Measurements from ENCODE around the gene SLC9A4. TPM values are rescaled to one million over a fixed set of nuclear protein-coding genes. Genes with fewer than 3 reads are reported as not detected.
"Not testable (repeated sequence)": the region's sequence is repeated elsewhere in the genome, so short reads cannot be mapped to it uniquely, and the experiment has no call there.

Gene SLC9A4
- total RNA-seq, 1 experiment from 2014 or later, result 0.07 TPM

DNA sequence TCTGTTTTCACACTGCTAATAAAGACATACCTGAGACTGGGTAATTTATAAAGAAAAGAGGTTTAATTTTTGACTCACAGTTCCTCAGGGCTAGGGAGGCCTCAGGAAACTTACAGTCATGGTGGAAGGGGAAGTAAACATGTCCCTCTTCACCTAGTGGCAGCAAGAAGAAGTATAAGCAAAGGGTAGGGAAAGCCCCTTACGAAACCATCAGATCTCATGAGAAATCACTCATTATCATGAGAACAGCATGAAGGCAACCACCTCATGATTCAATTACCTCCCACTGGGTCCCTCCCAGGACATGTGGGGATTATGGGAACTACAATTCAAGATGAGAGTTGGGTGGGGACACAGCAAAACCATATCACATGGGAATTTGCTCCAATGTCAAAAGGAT lies 89.5 kb downstream of the SLC9A4 start:
- RAD21 ChIA-PET (ENCODE audit: low non-redundant PET in 1 of 2, low total read pairs in 2 of 2, uncharacterized antibody in 2 of 2, unreplicated experiment in 2 of 2); BruUV-seq (replicated peaks); H3K9me3 ChIP-seq (ENCODE audit: control insufficient read depth in 1 of 2, insufficient read depth in 1 of 2, low read depth in 1 of 2, low read length in 2 of 2); H4K20me1 ChIP-seq (ENCODE audit: insufficient read depth); intact Hi-C loops (cut with micrococcal nuclease); H3K27me3 ChIP-seq (ENCODE audit: insufficient read depth, low read length); H3K79me2 ChIP-seq (ENCODE audit: insufficient read depth, low read length); H3K36me3 ChIP-seq (ENCODE audit: control insufficient read depth in 1 of 2, insufficient read depth in 2 of 2, low read length in 2 of 2); H3K9ac ChIP-seq (ENCODE audit: low read length); H2AFZ ChIP-seq (ENCODE audit: low read depth, low read length, poor library complexity, severe bottlenecking); H3K4me3 ChIP-seq (replicated peaks in 1 of 2; ENCODE audit: low read depth in 1 of 2, low read length in 2 of 2); DNase-seq (ENCODE audit: low read depth, low spot score); ATAC-seq; H3K4me2 ChIP-seq (ENCODE audit: low read length); H3K27ac ChIP-seq (ENCODE audit: low read depth, low read length); POLR2A ChIA-PET; CTCF ChIA-PET; H3K4me1 ChIP-seq (ENCODE audit: control insufficient read depth in 1 of 2, insufficient read depth in 2 of 2, low read length in 2 of 2); H3K9me2 ChIP-seq (ENCODE audit: insufficient read depth): not testable (repeated sequence)

GRCh38 chr2:102575888-102576287 lies 102.9 kb downstream of the SLC9A4 start:
- Histone ChIP-seq H4K20me1 (ENCODE audit: insufficient read depth) (no peaks in the 10 kb centered on the region), H2AFZ (ENCODE audit: low read depth, low read length, poor library complexity, severe bottlenecking) (no peak overlapping the region), H3K9ac (ENCODE audit: low read length) (no peak overlapping the region), H3K4me3 (replicated peaks in 1 of 2; ENCODE audit: low read depth in 1 of 2, low read length in 2 of 2) (no peak overlapping the region), H3K36me3 (ENCODE audit: control insufficient read depth in 1 of 2, insufficient read depth in 2 of 2, low read length in 2 of 2) (no peaks in the 10 kb centered on the region), H3K27me3 (ENCODE audit: insufficient read depth, low read length) (no peaks in the 10 kb centered on the region), H3K27ac (ENCODE audit: low read depth, low read length) (no peak overlapping the region), H3K4me1 (ENCODE audit: control insufficient read depth in 1 of 2, insufficient read depth in 2 of 2, low read length in 2 of 2) (no peaks in the 10 kb centered on the region), H3K4me2 (ENCODE audit: low read length) (no peak overlapping the region), H3K9me3 (ENCODE audit: control insufficient read depth in 1 of 2, insufficient read depth in 1 of 2, low read depth in 1 of 2, low read length in 2 of 2) (no peaks in the 10 kb centered on the region), H3K9me2 (ENCODE audit: insufficient read depth) (no peaks in the 10 kb centered on the region), H3K79me2 (ENCODE audit: insufficient read depth, low read length) (no peaks in the 10 kb centered on the region)
- CTCF ChIA-PET, result no interaction called here
- ATAC-seq (no peak), DNase-seq (ENCODE audit: low read depth, low spot score) (no peak)
- RAD21 ChIA-PET (ENCODE audit: low non-redundant PET in 1 of 2, low total read pairs in 2 of 2, uncharacterized antibody in 2 of 2, unreplicated experiment in 2 of 2), result no interaction called here
- intact Hi-C loops (cut with micrococcal nuclease), result no loop called here
- POLR2A ChIA-PET, result no interaction called here
- TF ChIP-seq ZNF274 (IDR thresholded peaks at IDR 0.05; ENCODE audit: low read depth, low read length) (no peak), CEBPB (IDR thresholded peaks at IDR 0.05; ENCODE audit: low read depth) (no peak), EZH2 (IDR thresholded peaks at IDR 0.05) (no peak), EZH2phosphoT487 (IDR thresholded peaks at IDR 0.05; ENCODE audit: borderline replicate concordance) (no peak), SRF (IDR thresholded peaks at IDR 0.05; ENCODE audit: low read depth) (no peak), FOSL1 (IDR thresholded peaks at IDR 0.05; ENCODE audit: low read depth) (no peak), CTCF (IDR thresholded peaks at IDR 0.05 in 2 of 3, conservative IDR thresholded peaks at IDR 0.05 in 1 of 3; ENCODE audit: borderline replicate concordance in 1 of 3, insufficient read depth in 1 of 3, low read depth in 2 of 3, low read length in 2 of 3) (no peak)
- TF ChIP-seq, protein P1, sequence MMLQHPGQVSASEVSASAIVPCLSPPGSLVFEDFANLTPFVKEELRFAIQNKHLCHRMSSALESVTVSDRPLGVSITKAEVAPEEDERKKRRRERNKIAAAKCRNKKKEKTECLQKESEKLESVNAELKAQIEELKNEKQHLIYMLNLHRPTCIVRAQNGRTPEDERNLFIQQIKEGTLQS (IDR thresholded peaks at IDR 0.05), result no peak
- TF ChIP-seq, protein P2, sequence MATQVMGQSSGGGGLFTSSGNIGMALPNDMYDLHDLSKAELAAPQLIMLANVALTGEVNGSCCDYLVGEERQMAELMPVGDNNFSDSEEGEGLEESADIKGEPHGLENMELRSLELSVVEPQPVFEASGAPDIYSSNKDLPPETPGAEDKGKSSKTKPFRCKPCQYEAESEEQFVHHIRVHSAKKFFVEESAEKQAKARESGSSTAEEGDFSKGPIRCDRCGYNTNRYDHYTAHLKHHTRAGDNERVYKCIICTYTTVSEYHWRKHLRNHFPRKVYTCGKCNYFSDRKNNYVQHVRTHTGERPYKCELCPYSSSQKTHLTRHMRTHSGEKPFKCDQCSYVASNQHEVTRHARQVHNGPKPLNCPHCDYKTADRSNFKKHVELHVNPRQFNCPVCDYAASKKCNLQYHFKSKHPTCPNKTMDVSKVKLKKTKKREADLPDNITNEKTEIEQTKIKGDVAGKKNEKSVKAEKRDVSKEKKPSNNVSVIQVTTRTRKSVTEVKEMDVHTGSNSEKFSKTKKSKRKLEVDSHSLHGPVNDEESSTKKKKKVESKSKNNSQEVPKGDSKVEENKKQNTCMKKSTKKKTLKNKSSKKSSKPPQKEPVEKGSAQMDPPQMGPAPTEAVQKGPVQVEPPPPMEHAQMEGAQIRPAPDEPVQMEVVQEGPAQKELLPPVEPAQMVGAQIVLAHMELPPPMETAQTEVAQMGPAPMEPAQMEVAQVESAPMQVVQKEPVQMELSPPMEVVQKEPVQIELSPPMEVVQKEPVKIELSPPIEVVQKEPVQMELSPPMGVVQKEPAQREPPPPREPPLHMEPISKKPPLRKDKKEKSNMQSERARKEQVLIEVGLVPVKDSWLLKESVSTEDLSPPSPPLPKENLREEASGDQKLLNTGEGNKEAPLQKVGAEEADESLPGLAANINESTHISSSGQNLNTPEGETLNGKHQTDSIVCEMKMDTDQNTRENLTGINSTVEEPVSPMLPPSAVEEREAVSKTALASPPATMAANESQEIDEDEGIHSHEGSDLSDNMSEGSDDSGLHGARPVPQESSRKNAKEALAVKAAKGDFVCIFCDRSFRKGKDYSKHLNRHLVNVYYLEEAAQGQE (IDR thresholded peaks at IDR 0.05; ENCODE audit: low read depth), result no peak
- BruUV-seq (replicated peaks), result no TSS peak
